HFFc6 (cell line): ENCODE measurements around the gene GGACT. TPM values are rescaled to one million over a fixed set of nuclear protein-coding genes. Genes with fewer than 3 reads are reported as not detected.

Experiments used
- DNase-seq: peaks from one replicate; pipeline ENCODE4 v3.0.0-alpha.2; 2018
- H3K27ac Mint-ChIP-seq: 2 replicates; pipeline ENCODE4 v1.8.0; 2020; ENCODE audit warnings: mild to moderate bottlenecking, mixed read lengths
- H3K27me3 Mint-ChIP-seq: 2 replicates; pipeline ENCODE4 v1.8.0; 2021; ENCODE audit warnings: mild to moderate bottlenecking, moderate library complexity, mixed read lengths; ENCODE audit not compliant: insufficient read depth
- H3K36me3 Mint-ChIP-seq: 2 replicates; pipeline ENCODE4 v1.8.0; 2021; ENCODE audit warnings: low read depth, mixed read lengths
- H3K4me1 Mint-ChIP-seq: 2 replicates; pipeline ENCODE4 v1.8.0; 2020; ENCODE audit warnings: low read depth, mixed read lengths
- H3K4me3 Mint-ChIP-seq: 2 replicates; pipeline ENCODE4 v1.8.0; 2020; ENCODE audit warnings: mild to moderate bottlenecking, moderate library complexity, mixed read lengths
- H3K9me3 Mint-ChIP-seq: 2 replicates; pipeline ENCODE4 v1.8.0; 2020; ENCODE audit warnings: mild to moderate bottlenecking, mixed read lengths
- CTCF ChIP-seq: fragments of 200-600 bp; sonication (generic); IDR thresholded peaks from 2 replicates; pipeline ENCODE4 v1.5.0; 2021; ENCODE audit warnings: antibody characterized with exemption, mild to moderate bottlenecking
- total RNA-seq, 6 experiments: library from RNA; stranded (reverse); fragmentation: NEBNext Ultra II Directional; extraction: Animal tissue kit (Norgen Biotek cat#: 25700); gene quantifications; 2 replicates in 1 of 6; 3 replicates in 5 of 6; pipeline ENCODE4 v1.2.3, GENCODE V29; 2021

GGACT gene
- total RNA-seq, 6 experiments from 2014 or later: 0.99 to 3.0 (median 1.8) TPM

GRCh38 chr13:100512422-100512821 lies 76.2 kb downstream of the GGACT start:
- no peak overlapping the region; the same call in 1 of the 2 replicates for H3K27ac Mint-ChIP-seq
- H3K4me1 Mint-ChIP-seq: peaks cover 31% of the 10 kb centered on the region
- no peak for TF ChIP-seq CTCF
- H3K36me3 Mint-ChIP-seq: peaks cover 10% of the 10 kb centered on the region; the same call in 1 of the 2 replicates
- H3K27me3 Mint-ChIP-seq: no peaks in the 10 kb centered on the region
- H3K9me3 Mint-ChIP-seq: no peaks in the 10 kb centered on the region
- H3K4me3 Mint-ChIP-seq: no peak overlapping the region
- DNase-seq: no peak

DNA sequence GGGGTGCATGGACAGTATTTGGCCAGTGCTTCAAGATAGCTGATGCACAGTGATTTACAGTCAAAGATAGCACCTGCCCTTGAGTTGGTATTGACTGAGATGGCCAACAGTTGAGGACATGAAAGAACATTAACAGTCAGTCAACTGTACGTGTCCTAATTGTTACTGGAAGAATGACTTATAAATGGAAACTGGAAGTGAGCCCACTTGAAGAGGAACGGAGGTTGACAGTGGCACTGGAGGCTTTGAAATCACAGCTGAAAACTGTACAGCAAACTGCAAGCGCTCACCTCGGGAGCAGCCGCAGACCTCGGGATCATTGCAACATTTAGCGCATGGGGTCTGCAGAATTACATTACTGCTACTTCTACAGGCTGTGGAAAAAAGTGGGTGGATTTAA lies 77.1 kb downstream of the GGACT start:
- no peaks in the 10 kb centered on the region for H3K27me3 Mint-ChIP-seq
- H3K9me3 Mint-ChIP-seq: no peaks in the 10 kb centered on the region
- no peak overlapping the region for H3K27ac Mint-ChIP-seq
- TF ChIP-seq CTCF: no peak
- no peak overlapping the region for H3K4me3 Mint-ChIP-seq
- DNase-seq: no peak
- H3K36me3 Mint-ChIP-seq: peaks cover 11% of the 10 kb centered on the region
- peaks cover 34% of the 10 kb centered on the region for H3K4me1 Mint-ChIP-seq

GRCh38 chr13:100510208-100510957 lies 78.2 kb downstream of the GGACT start:
- H3K9me3 Mint-ChIP-seq: no peaks in the 10 kb centered on the region

DNA sequence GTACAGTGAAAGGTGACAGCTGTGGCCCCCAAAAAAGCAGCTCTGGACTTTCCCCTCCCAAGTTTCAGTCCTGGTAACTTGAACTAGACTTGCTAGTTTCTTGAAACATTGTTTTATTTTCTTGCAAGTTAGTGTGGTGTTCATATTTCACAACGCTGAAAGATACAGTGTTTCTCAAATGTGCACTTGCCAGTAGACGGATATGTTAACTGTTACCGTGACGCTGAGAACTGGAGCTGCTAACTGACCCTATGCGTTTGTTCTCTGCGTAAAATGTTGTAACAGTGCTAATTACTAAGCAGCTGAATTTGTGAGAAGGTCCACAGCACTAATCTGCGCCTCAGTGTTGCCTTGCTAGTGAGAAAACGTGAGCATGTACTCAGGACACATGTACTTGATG lies 79.6 kb downstream of the GGACT start:
- Mint-ChIP-seq H3K4me3 (no peak overlapping the region), H3K4me1 (peaks cover 27% of the 10 kb centered on the region), H3K36me3 (peaks cover 16% of the 10 kb centered on the region), H3K27ac (no peak overlapping the region), H3K27me3 (no peaks in the 10 kb centered on the region), H3K9me3 (no peaks in the 10 kb centered on the region)
- DNase-seq: no peak
- no peak for TF ChIP-seq CTCF

More at GRCh38 chr13:100510208-100510957, 78.2 kb downstream of the GGACT start:
- H3K36me3 Mint-ChIP-seq: peaks cover 16% of the 10 kb centered on the region
- no peak overlapping the region for H3K4me3 Mint-ChIP-seq
- no peak for TF ChIP-seq CTCF
- H3K27me3 Mint-ChIP-seq: no peaks in the 10 kb centered on the region
- peaks cover 36% of the 10 kb centered on the region for H3K4me1 Mint-ChIP-seq
- no peak overlapping the region for H3K27ac Mint-ChIP-seq
- DNase-seq: no peak

GRCh38 chr13:100508455-100508854 lies 80.1 kb downstream of the GGACT start:
- Mint-ChIP-seq H3K4me3 (no peak overlapping the region), H3K27me3 (no peaks in the 10 kb centered on the region), H3K27ac (no peak overlapping the region), H3K36me3 (peaks cover 16% of the 10 kb centered on the region), H3K4me1 (peaks cover 22% of the 10 kb centered on the region), H3K9me3 (no peaks in the 10 kb centered on the region)
- no peak for TF ChIP-seq CTCF
- no peak for DNase-seq
